H1 (cell line): ENCODE results near the gene S100A6. TPM values are rescaled to one million over a fixed set of nuclear protein-coding genes. Genes with fewer than 3 reads are reported as not detected.
"Not testable (repeated sequence)": the region's sequence is repeated elsewhere in the genome, so short reads cannot be mapped to it uniquely, and the experiment has no call there.

Source experiments
- CTCF ChIA-PET: fragments of 300-600 bp; sonication (Branson Sonifier 250); formaldehyde crosslinking; loops from one replicate; lab custom pipeline; 2021; ENCODE audit not compliant: partially characterized antibody; lab: Charles Lee
- POLR2A ChIA-PET: fragments of 300-600 bp; sonication (Branson Sonifier 250); formaldehyde crosslinking; loops from one replicate; lab custom pipeline; 2021; ENCODE audit warnings: inconsistent platforms; ENCODE audit not compliant: partially characterized antibody; lab: Charles Lee
- DNase-seq, 2 experiments: peaks; one replicate each; pipeline versions ENCODE4 v3.0.0 to v3.0.0-alpha.2; 2010 to 2022; ENCODE audit warnings: low spot score in 2 of 2, low read depth in 1 of 2, mixed read lengths in 1 of 2
- FAIRE-seq: peaks from 2 replicates; lab custom pipeline; 2011; peaks lifted over from hg19 to GRCh38; lab: Jason Lieb, UNC
- H2AFZ ChIP-seq: 2 replicates; pipeline ENCODE4 v1.8.1; 2012; ENCODE audit warnings: low read length, inconsistent platforms
- H2AK5ac ChIP-seq: 2 replicates; pipeline ENCODE4 v1.6.1; 2013; ENCODE audit warnings: low read depth, low read length
- H2BK120ac ChIP-seq: replicated peaks from 2 replicates; pipeline ENCODE3; 2013; ENCODE audit warnings: low read depth, low read length, inconsistent platforms
- H2BK12ac ChIP-seq: 2 replicates; pipeline ENCODE4 v1.6.1; 2013; ENCODE audit warnings: low read depth, low read length
- H2BK15ac ChIP-seq: 2 replicates; pipeline ENCODE4 v1.6.1; 2013; ENCODE audit warnings: low read length
- H2BK20ac ChIP-seq: 2 replicates; pipeline ENCODE4 v1.6.1; 2013; ENCODE audit warnings: low read length
- H2BK5ac ChIP-seq: 2 replicates; pipeline ENCODE4 v1.6.1; 2013; ENCODE audit warnings: low read depth, low read length
- H3K14ac ChIP-seq: 2 replicates; pipeline ENCODE4 v1.6.1; 2013; ENCODE audit warnings: inconsistent platforms; ENCODE audit not compliant: insufficient read length
- H3K18ac ChIP-seq: 2 replicates; pipeline ENCODE4 v1.6.1; 2013; ENCODE audit warnings: low read length; ENCODE audit errors: extremely low read depth
- H3K23ac ChIP-seq: 2 replicates; pipeline ENCODE4 v1.6.1; 2013; ENCODE audit warnings: inconsistent platforms; ENCODE audit not compliant: insufficient read length
- H3K23me2 ChIP-seq: 2 replicates; pipeline ENCODE4 v1.6.1; 2013; ENCODE audit warnings: low read depth, low read length
- H3K27ac ChIP-seq: 2 replicates; pipeline ENCODE4 v1.6.1; 2011; ENCODE audit warnings: low read depth, low read length, inconsistent platforms
- H3K27me3 ChIP-seq, 4 experiments: replicated peaks in 1 of 4; 1 replicate in 1 of 4; 2 replicates in 3 of 4; pipeline versions ENCODE4 v1.6.1 to v1.8.1; 2011 to 2013; ENCODE audit warnings: low read length in 3 of 4, mild to moderate bottlenecking in 3 of 4, inconsistent platforms in 2 of 4, mixed read lengths in 2 of 4, moderate library complexity in 1 of 4; ENCODE audit not compliant: control insufficient read depth in 3 of 4, insufficient read depth in 3 of 4; ENCODE audit errors: extremely low read depth in 1 of 4
- H3K36me3 ChIP-seq, 4 experiments: 2 replicates each; pipeline versions ENCODE4 v1.6.1 to v1.8.1; 2011 to 2013; ENCODE audit warnings: mild to moderate bottlenecking in 4 of 4, low read length in 3 of 4, moderate library complexity in 2 of 4, control low read depth in 1 of 4, inconsistent platforms in 1 of 4; ENCODE audit not compliant: insufficient read depth in 4 of 4, control insufficient read depth in 2 of 4
- H3K4ac ChIP-seq: replicated peaks from 2 replicates; pipeline ENCODE3; 2013; ENCODE audit warnings: low read length, low read depth, mixed read lengths, inconsistent platforms; ENCODE audit not compliant: insufficient read length
- H3K4me1 ChIP-seq, 4 experiments: replicated peaks in 1 of 4; 1 replicate in 1 of 4; 2 replicates in 3 of 4; pipeline versions ENCODE4 v1.6.1 to v1.8.1; 2011 to 2013; ENCODE audit warnings: low read length in 3 of 4, inconsistent platforms in 2 of 4, mixed read lengths in 1 of 4; ENCODE audit not compliant: insufficient read depth in 4 of 4, control insufficient read depth in 3 of 4
- H3K4me2 ChIP-seq, 2 experiments: 2 replicates each; pipeline versions ENCODE4 v1.6.1 to v1.8.1; 2011 to 2013; ENCODE audit warnings: low read depth in 2 of 2, low read length in 2 of 2, control low read depth in 1 of 2, inconsistent platforms in 1 of 2, mild to moderate bottlenecking in 1 of 2; ENCODE audit not compliant: insufficient read depth in 1 of 2
- H3K4me3 ChIP-seq, 4 experiments: fragments of 200-600, 300-600 bp in 1 of 4; sonication (generic), shearing (Covaris generic), sonication (Bioruptor Twin) in 1 of 4; 2 replicates each; pipeline versions ENCODE4 v1.5.1 to v1.8.1; 2011 to 2016; ENCODE audit warnings: low read length in 4 of 4, low read depth in 3 of 4, control low read depth in 2 of 4, inconsistent platforms in 2 of 4, mild to moderate bottlenecking in 2 of 4, mixed read lengths in 1 of 4, moderate library complexity in 1 of 4; ENCODE audit not compliant: insufficient read depth in 2 of 4; ENCODE audit errors: extremely low read depth in 1 of 4
- H3K56ac ChIP-seq: replicated peaks from 2 replicates; pipeline ENCODE3; 2013; ENCODE audit warnings: low read depth, mild to moderate bottlenecking, mixed read lengths, low read length, inconsistent platforms; ENCODE audit not compliant: insufficient read length
- H3K79me1 ChIP-seq: 2 replicates; pipeline ENCODE4 v1.6.1; 2013; ENCODE audit warnings: low read depth, low read length, control low read depth
- H3K79me2 ChIP-seq, 2 experiments: 2 replicates each; pipeline versions ENCODE4 v1.6.1 to v1.8.1; 2012 to 2013; ENCODE audit warnings: low read length in 2 of 2, mild to moderate bottlenecking in 2 of 2, inconsistent platforms in 1 of 2; ENCODE audit not compliant: insufficient read depth in 2 of 2, control insufficient read depth in 1 of 2
- H3K9ac ChIP-seq, 4 experiments: replicated peaks in 1 of 4; 1 replicate in 1 of 4; 2 replicates in 3 of 4; pipeline versions ENCODE4 v1.6.1 to v1.8.1; 2011 to 2013; ENCODE audit warnings: low read depth in 3 of 4, low read length in 3 of 4, control low read depth in 2 of 4, mild to moderate bottlenecking in 2 of 4, moderate library complexity in 2 of 4, inconsistent platforms in 1 of 4; ENCODE audit errors: extremely low read depth in 1 of 4
- H3K9me3 ChIP-seq, 2 experiments: 2 replicates each; pipeline versions ENCODE4 v1.6.1 to v1.8.1; 2012 to 2013; ENCODE audit warnings: mild to moderate bottlenecking in 2 of 2, moderate library complexity in 2 of 2, control low read depth in 1 of 2, inconsistent platforms in 1 of 2, low read depth in 1 of 2, low read length in 1 of 2, mixed read lengths in 1 of 2; ENCODE audit not compliant: insufficient read depth in 2 of 2
- H4K20me1 ChIP-seq, 2 experiments: replicated peaks in 1 of 2; 2 replicates each; pipeline versions ENCODE3 to v1.8.1; 2011 to 2013; ENCODE audit warnings: inconsistent platforms in 2 of 2, low read length in 2 of 2, mild to moderate bottlenecking in 1 of 2; ENCODE audit not compliant: insufficient read depth in 2 of 2, control insufficient read depth in 1 of 2
- H4K5ac ChIP-seq: 2 replicates; pipeline ENCODE4 v1.6.1; 2013; ENCODE audit warnings: low read length, low read depth, mixed read lengths, inconsistent platforms; ENCODE audit not compliant: insufficient read length
- H4K8ac ChIP-seq: 2 replicates; pipeline ENCODE4 v1.8.0; 2013; ENCODE audit warnings: mild to moderate bottlenecking, moderate library complexity, low read length, inconsistent platforms; ENCODE audit not compliant: insufficient read depth; ENCODE audit errors: extremely low read depth
- H4K91ac ChIP-seq: replicated peaks from 2 replicates; pipeline ENCODE3; 2013; ENCODE audit warnings: low read length, mixed read lengths, inconsistent platforms; ENCODE audit not compliant: insufficient read length
- WGBS, 2 experiments: shearing (Covaris generic) in 1 of 2; methylation state at CpG; one replicate each; pipeline versions ENCODE4 v1.1.6 to v1.1.7; 2013 to 2015; ENCODE audit warnings: low lambda C conversion rate in 2 of 2, mixed read lengths in 2 of 2, inconsistent platforms in 1 of 2, low coverage in 1 of 2, missing lambda C conversion rate in 1 of 2; ENCODE audit not compliant: insufficient replicate concordance in 2 of 2, insufficient coverage in 1 of 2, insufficient read length in 1 of 2; ENCODE audit errors: extremely low coverage in 1 of 2, missing lambda C conversion rate in 1 of 2; 5-methylcytosine and 5-hydroxymethylcytosine counted together
- polyA plus RNA-seq, 7 experiments: library from polyadenylated mRNA; depleted of rRNA in 3 of 7; stranded (reverse) in 5 of 7; unstranded in 2 of 7; fragments of >200 nt in 5 of 7; fragments of 200-250 nt in 2 of 7; gene quantifications; 1 replicate in 5 of 7; 2 replicates in 1 of 7; 4 replicates in 1 of 7; pipeline versions ENCODE4 v1.2.1 to v1.2.3, GENCODE V29; 2011 to 2013; ENCODE audit warnings: missing spikeins in 2 of 7, mixed read lengths in 2 of 7
- total RNA-seq: library from RNA; stranded (reverse); fragmentation: NEBNext Ultra II Directional; extraction: Animal tissue kit (Norgen Biotek cat#: 25700); gene quantifications from 2 replicates; pipeline ENCODE4 v1.2.1, GENCODE V29; 2021

Gene S100A6
- total and polyA plus RNA-seq, 2 of the 8 experiments (the other 6 are each of a cell fraction or from before 2014, with no cell fraction given): 11.1 to 63.0 TPM

DNA sequence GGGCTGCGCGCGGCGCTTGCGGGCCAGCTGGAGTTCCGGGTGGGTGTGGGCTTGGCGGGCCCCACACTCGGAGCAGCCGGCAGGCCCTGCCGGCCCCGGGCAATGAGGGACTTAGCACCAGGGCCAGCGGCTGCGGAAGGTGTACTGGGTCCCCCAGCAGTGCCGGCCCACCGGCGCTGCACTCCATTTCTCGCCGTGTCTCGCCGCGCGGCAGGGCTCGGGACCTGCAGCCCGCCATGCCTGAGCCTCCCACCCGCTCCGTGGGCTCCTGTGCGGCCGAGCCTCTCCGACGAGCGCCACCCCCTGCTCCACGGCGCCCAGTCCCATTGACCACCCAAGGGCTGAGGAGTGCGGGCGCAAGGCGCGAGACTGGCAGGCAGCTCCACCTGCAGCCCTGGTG, 14.0 kb downstream of the S100A6 start:
- H3K9me3 ChIP-seq, H3K14ac ChIP-seq, H3K23ac ChIP-seq, H4K8ac ChIP-seq, H3K4me2 ChIP-seq, H2BK20ac ChIP-seq, H3K56ac ChIP-seq, H2BK5ac ChIP-seq, H2BK15ac ChIP-seq, H4K20me1 ChIP-seq, H4K5ac ChIP-seq, DNase-seq, FAIRE-seq, H3K79me1 ChIP-seq, H3K36me3 ChIP-seq, H2AK5ac ChIP-seq, H2BK120ac ChIP-seq, H4K91ac ChIP-seq, H3K18ac ChIP-seq, H3K4me3 ChIP-seq, H2BK12ac ChIP-seq, H3K27ac ChIP-seq, H3K79me2 ChIP-seq, H2AFZ ChIP-seq, H3K27me3 ChIP-seq, H3K9ac ChIP-seq, H3K23me2 ChIP-seq, H3K4ac ChIP-seq: not testable (repeated sequence)
- ChIA-PET CTCF (interaction anchor here (1.2 to 4.4 kb wide), 6 partner anchors 12 to 166 kb away, joined by 3 to 51 read pairs (median 7); partner anchors contain the start of gene S100A6), POLR2A (interaction anchor here (2.7 to 3.2 kb wide), 2 partner anchors 11 to 112 kb away, joined by 10 to 13 read pairs; partner anchors contain the start of gene CHTOP)
- peaks cover 4 to 13% (median 5%) of the 10 kb centered on the region in 4 experiments; a peak in 5 of 7 replicates for H3K4me1 ChIP-seq
- 95% methylated on average over 16 of the region's 37 CpGs; no CpG with 5 or more reads in 1 of the 2 experiments for WGBS, 2 experiments
